Panc1 (cell line): ENCODE data around the gene CFAP97D2.

Source experiments
- CTCF ChIP-seq: fragments of 450-650 bp; IDR thresholded peaks from 2 replicates; pipeline ENCODE4 v1.5.1; 2017; ENCODE audit warnings: mild to moderate bottlenecking
- POLR2AphosphoS5 ChIP-seq: IDR thresholded peaks from 2 replicates; pipeline ENCODE4 v1.6.1; 2012; ENCODE audit warnings: mild to moderate bottlenecking, low read depth, low read length, moderate library complexity
- REST ChIP-seq, 2 experiments: IDR thresholded peaks; 2 replicates each; pipeline ENCODE4 v1.6.1; 2011 to 2012; ENCODE audit warnings: low read depth in 2 of 2, control low read depth in 1 of 2, low read length in 1 of 2, mild to moderate bottlenecking in 1 of 2, moderate library complexity in 1 of 2; ENCODE audit not compliant: insufficient read depth in 1 of 2
- TCF7L2 ChIP-seq: IDR thresholded peaks from 2 replicates; pipeline ENCODE4 v1.6.1; 2011; ENCODE audit warnings: mild to moderate bottlenecking, low read depth, low read length, inconsistent platforms

- TF ChIP-seq CTCF (no peak), POLR2AphosphoS5 (no peak), REST (IDR thresholded peaks at IDR 0.05; ENCODE audit: insufficient read depth in 1 of 2, low read depth in 2 of 2, low read length in 1 of 2) (no peak), TCF7L2 (no peak)
Measured at GRCh38 chr13:114261328-114261965, 82.4 kb downstream of the CFAP97D2 start.
